KOPT-K1 (cell line): ENCODE results near the gene KRT5.

ENCODE experiments used
- H3K27ac ChIP-seq: fragments of 200-600 bp; sonication (generic); 2 replicates; pipeline ENCODE4 v1.5.1; 2016; ENCODE audit warnings: antibody characterized with exemption, mild to moderate bottlenecking, low read depth, low read length; ENCODE audit not compliant: poor library complexity, severe bottlenecking
- H3K36me3 ChIP-seq: fragments of 200-600 bp; sonication (generic); 2 replicates; pipeline ENCODE4 v1.5.1; 2017; ENCODE audit warnings: antibody characterized with exemption, mild to moderate bottlenecking, low read length, moderate library complexity; ENCODE audit not compliant: insufficient read depth
- H3K9me3 ChIP-seq: fragments of 200-600 bp; sonication (generic); 2 replicates; pipeline ENCODE4 v1.5.1; 2017; ENCODE audit warnings: antibody characterized with exemption, low read length, mild to moderate bottlenecking; ENCODE audit not compliant: insufficient read depth, poor library complexity, severe bottlenecking

Gene KRT5

GRCh38 chr12:52529417-52529816 lies 9.2 kb upstream of the KRT5 start:
- Histone ChIP-seq H3K36me3 (no peaks in the 10 kb centered on the region), H3K27ac (no peak overlapping the region), H3K9me3 (no peaks in the 10 kb centered on the region)

- H3K9me3 ChIP-seq: no peaks in the 10 kb centered on the region
- no peaks in the 10 kb centered on the region for H3K36me3 ChIP-seq
- H3K27ac ChIP-seq: no peak overlapping the region
Observed at GRCh38 chr12:52528641-52529143, 8.5 kb upstream of the KRT5 start.

- Histone ChIP-seq H3K9me3 (no peaks in the 10 kb centered on the region), H3K36me3 (no peaks in the 10 kb centered on the region), H3K27ac (no peak overlapping the region)
Observed at GRCh38 chr12:52527121-52527800, 7.1 kb upstream of the KRT5 start.

GRCh38 chr12:52526511-52526951 lies 6.3 kb upstream of the KRT5 start:
- Histone ChIP-seq H3K9me3 (no peaks in the 10 kb centered on the region), H3K27ac (no peak overlapping the region)

GRCh38 chr12:52525661-52526499 lies 5.7 kb upstream of the KRT5 start:
- H3K27ac ChIP-seq: no peak overlapping the region
- no peaks in the 10 kb centered on the region for H3K9me3 ChIP-seq
- no peaks in the 10 kb centered on the region for H3K36me3 ChIP-seq

More at GRCh38 chr12:52526511-52526951, 6.3 kb upstream of the KRT5 start:
- no peaks in the 10 kb centered on the region for H3K36me3 ChIP-seq

GRCh38 chr12:52524898-52525591 lies 4.9 kb upstream of the KRT5 start:
- H3K36me3 ChIP-seq: no peaks in the 10 kb centered on the region
- no peak overlapping the region for H3K27ac ChIP-seq

GRCh38 chr12:52524241-52524897 lies 4.2 kb upstream of the KRT5 start:
- H3K9me3 ChIP-seq: no peaks in the 10 kb centered on the region
- no peaks in the 10 kb centered on the region for H3K36me3 ChIP-seq
- no peak overlapping the region for H3K27ac ChIP-seq

More at GRCh38 chr12:52524898-52525591, 4.9 kb upstream of the KRT5 start:
- no peaks in the 10 kb centered on the region for H3K9me3 ChIP-seq

- Histone ChIP-seq H3K9me3 (no peaks in the 10 kb centered on the region), H3K36me3 (no peaks in the 10 kb centered on the region), H3K27ac (no peak overlapping the region)
Observed at GRCh38 chr12:52523824-52524223, 3.6 kb upstream of the KRT5 start.

GRCh38 chr12:52522346-52523011 lies 2.3 kb upstream of the KRT5 start:
- no peak overlapping the region for H3K27ac ChIP-seq
- no peaks in the 10 kb centered on the region for H3K9me3 ChIP-seq
- H3K36me3 ChIP-seq: no peaks in the 10 kb centered on the region

- H3K36me3 ChIP-seq: no peaks in the 10 kb centered on the region
- no peak overlapping the region for H3K27ac ChIP-seq
- no peaks in the 10 kb centered on the region for H3K9me3 ChIP-seq
Observed at GRCh38 chr12:52521568-52522266, 1.5 kb upstream of the KRT5 start.

GRCh38 chr12:52521175-52521567 lies 977 bp upstream of the KRT5 start:
- no peak overlapping the region for H3K27ac ChIP-seq
- H3K36me3 ChIP-seq: no peaks in the 10 kb centered on the region
- no peaks in the 10 kb centered on the region for H3K9me3 ChIP-seq

GRCh38 chr12:52519387-52519703 lies 849 bp downstream of the KRT5 start:
- Histone ChIP-seq H3K27ac (no peak overlapping the region), H3K9me3 (no peaks in the 10 kb centered on the region), H3K36me3 (no peaks in the 10 kb centered on the region)

- Histone ChIP-seq H3K36me3 (no peaks in the 10 kb centered on the region), H3K9me3 (no peaks in the 10 kb centered on the region), H3K27ac (no peak overlapping the region)
Observed at GRCh38 chr12:52518574-52519386, 1.4 kb downstream of the KRT5 start.
